ENCODE results near the gene ANKRD12.

The ANKRD12 gene

GRCh38 chr18:9293948-9294347, 157.4 kb downstream of the ANKRD12 start:
- DNase-seq (ENCODE audit: low read depth), result no peak

GRCh38 chr18:9296233-9297006, 159.8 kb downstream of the ANKRD12 start:
- peak; percentile 94 for DNase-seq (ENCODE audit: low read depth)

GRCh38 chr18:9297007-9297393, 160.4 kb downstream of the ANKRD12 start:
- no peak for DNase-seq (ENCODE audit: low read depth)

GRCh38 chr18:9304388-9305070, 167.9 kb downstream of the ANKRD12 start:
- no peak for DNase-seq (ENCODE audit: low read depth)

- no peak for DNase-seq (ENCODE audit: low read depth)
Observed at GRCh38 chr18:9319333-9319732, 182.8 kb downstream of the ANKRD12 start.

- DNase-seq (ENCODE audit: low read depth), result peak; percentile 6
Observed at GRCh38 chr18:9321017-9321452, 184.5 kb downstream of the ANKRD12 start.

GRCh38 chr18:9321736-9322135, 185.2 kb downstream of the ANKRD12 start:
- no peak for DNase-seq (ENCODE audit: low read depth)

- no peak for DNase-seq (ENCODE audit: low read depth)
Observed at GRCh38 chr18:9322744-9323143, 186.2 kb downstream of the ANKRD12 start.

GRCh38 chr18:9323750-9324445, 187.3 kb downstream of the ANKRD12 start:
- peak; percentile 10 for DNase-seq (ENCODE audit: low read depth)

GRCh38 chr18:9325716-9326115, 189.1 kb downstream of the ANKRD12 start:
- DNase-seq (ENCODE audit: low read depth), result no peak

GRCh38 chr18:9328776-9329175, 192.2 kb downstream of the ANKRD12 start:
- DNase-seq (ENCODE audit: low read depth), result no peak

- DNase-seq (ENCODE audit: low read depth), result no peak
Observed at GRCh38 chr18:9329471-9329870, 192.9 kb downstream of the ANKRD12 start.

- DNase-seq (ENCODE audit: low read depth), result no peak
Observed at GRCh38 chr18:9330419-9330818, 193.8 kb downstream of the ANKRD12 start.

GRCh38 chr18:9333441-9334328, 197.1 kb downstream of the ANKRD12 start:
- DNase-seq (ENCODE audit: low read depth), result no peak

GRCh38 chr18:9334329-9334972, 197.9 kb downstream of the ANKRD12 start, which contains the start of gene TWSG1:
Gene TWSG1 (plus strand): TSS chr18:9334773. CDS start chr18:9337230, 2,457 bp downstream.
- DNase-seq (ENCODE audit: low read depth), result peak; percentile 97

- peak; percentile 34 for DNase-seq (ENCODE audit: low read depth)
Observed at GRCh38 chr18:9334973-9335696, 198.6 kb downstream of the ANKRD12 start.
